ENCODE data around the gene AIG1. TPM values are rescaled to one million over a fixed set of nuclear protein-coding genes. Genes with fewer than 3 reads are reported as not detected.

The AIG1 gene
- polyA plus RNA-seq, 1 of the 3 experiments (the other 2 are of a cell fraction) = 36.8 TPM

- Histone ChIP-seq H2AFZ (ENCODE audit: low read depth) (no peak overlapping the region), H3K27me3 (ENCODE audit: insufficient read depth) (no peaks in the 10 kb centered on the region), H3K4me3 (ENCODE audit: low read depth in 2 of 2, low read length in 1 of 2) (no peak overlapping the region), H3K79me2 (ENCODE audit: insufficient read depth) (no peaks in the 10 kb centered on the region), H4K20me1 (ENCODE audit: insufficient read depth) (no peaks in the 10 kb centered on the region), H3K9ac (no peak overlapping the region), H3K36me3 (replicated peaks in 1 of 2; ENCODE audit: control insufficient read depth in 1 of 2, insufficient read depth in 2 of 2, low read length in 1 of 2) (no peaks in the 10 kb centered on the region), H3K4me2 (no peak overlapping the region), H3K9me2 (no peaks in the 10 kb centered on the region), H3F3A (replicated peaks; ENCODE audit: insufficient read depth) (no peaks in the 10 kb centered on the region), H3K27ac (ENCODE audit: low read depth in 2 of 2, low read length in 1 of 2) (no peak overlapping the region), H3K9me3 (no peaks in the 10 kb centered on the region), H3K4me1 (ENCODE audit: control insufficient read depth in 1 of 2, insufficient read depth in 2 of 2, low read depth in 1 of 2, low read length in 1 of 2) (no peaks in the 10 kb centered on the region)
- ChIA-PET CTCF (no interaction called here), POLR2A (no interaction called here)
- TF ChIP-seq GABPA (IDR thresholded peaks at IDR 0.05; ENCODE audit: low read depth) (no peak), RAD21 (IDR thresholded peaks at IDR 0.05; ENCODE audit: low read length) (no peak)
- WGBS (ENCODE audit: low lambda C conversion rate) = 94% methylated on average over 1 of the region's 1 CpG
- DNase-seq = no peak
Measured at GRCh38 chr6:143150281-143150680, 89.6 kb downstream of the AIG1 start.

GRCh38 chr6:143151381-143151780, 90.7 kb downstream of the AIG1 start:
- WGBS (ENCODE audit: low lambda C conversion rate) = 94% methylated on average over 3 of the region's 3 CpGs

GRCh38 chr6:143155681-143156080, 95.0 kb downstream of the AIG1 start:
- DNase-seq = no peak
- no peaks in the 10 kb centered on the region for H3K9me3 ChIP-seq
- no peak overlapping the region for H3K4me2 ChIP-seq
- H3K36me3 ChIP-seq (replicated peaks in 1 of 2; ENCODE audit: control insufficient read depth in 1 of 2, insufficient read depth in 2 of 2, low read length in 1 of 2) = no peaks in the 10 kb centered on the region
- H3F3A ChIP-seq (replicated peaks; ENCODE audit: insufficient read depth) = no peaks in the 10 kb centered on the region
- POLR2A ChIA-PET = no interaction called here
- H3K9me2 ChIP-seq = no peaks in the 10 kb centered on the region
- 100% methylated on average over 1 of the region's 1 CpG for WGBS (ENCODE audit: low lambda C conversion rate)
- no peaks in the 10 kb centered on the region for H3K27me3 ChIP-seq (ENCODE audit: insufficient read depth)
- H3K79me2 ChIP-seq (ENCODE audit: insufficient read depth) = no peaks in the 10 kb centered on the region
- CTCF ChIA-PET = no interaction called here
- H3K9ac ChIP-seq = no peak overlapping the region
- no peak overlapping the region for H3K4me3 ChIP-seq (ENCODE audit: low read depth in 2 of 2, low read length in 1 of 2)
- H2AFZ ChIP-seq (ENCODE audit: low read depth) = no peak overlapping the region
- no peak overlapping the region for H3K27ac ChIP-seq (ENCODE audit: low read depth in 2 of 2, low read length in 1 of 2)
- no peaks in the 10 kb centered on the region for H4K20me1 ChIP-seq (ENCODE audit: insufficient read depth)
- peaks cover 0 to 2% of the 10 kb centered on the region in 2 experiments; a peak in 2 of 4 replicates for H3K4me1 ChIP-seq (ENCODE audit: control insufficient read depth in 1 of 2, insufficient read depth in 2 of 2, low read depth in 1 of 2, low read length in 1 of 2)
- no peak for TF ChIP-seq JUND (IDR thresholded peaks at IDR 0.05)
- TF ChIP-seq GATA2 (CRISPR knock-in tag; IDR thresholded peaks at IDR 0.05) = no peak
- no peak for TF ChIP-seq MXI1 (IDR thresholded peaks at IDR 0.05; ENCODE audit: low read depth, low read length)
- TF ChIP-seq ELF1 (IDR thresholded peaks at IDR 0.05) = no peak
- TF ChIP-seq TCF12 (IDR thresholded peaks at IDR 0.05) = no peak
- TF ChIP-seq POLR2AphosphoS5 (IDR thresholded peaks at IDR 0.05; ENCODE audit: low read depth, low read length) = no peak
- TF ChIP-seq REST (IDR thresholded peaks at IDR 0.05; ENCODE audit: low read depth, low read length) = no peak
- TF ChIP-seq MEF2A (IDR thresholded peaks at IDR 0.05; ENCODE audit: borderline replicate concordance, low read depth) = no peak
- no peak for TF ChIP-seq SIN3A (IDR thresholded peaks at IDR 0.05; ENCODE audit: borderline replicate concordance, low read depth, low read length)
- TF ChIP-seq NRF1 (IDR thresholded peaks at IDR 0.05; ENCODE audit: low read depth, low read length) = no peak
- TF ChIP-seq NFIC (IDR thresholded peaks at IDR 0.05; ENCODE audit: borderline replicate concordance) = no peak
- TF ChIP-seq GABPA (IDR thresholded peaks at IDR 0.05; ENCODE audit: low read depth) = no peak
- TF ChIP-seq USF2 (IDR thresholded peaks at IDR 0.05; ENCODE audit: borderline replicate concordance, low read depth, low read length) = no peak
- no peak for TF ChIP-seq EZH2phosphoT487 (IDR thresholded peaks at IDR 0.05; ENCODE audit: borderline replicate concordance, low read depth)

More at GRCh38 chr6:143151381-143151780, 90.7 kb downstream of the AIG1 start:
- Histone ChIP-seq H3K79me2 (ENCODE audit: insufficient read depth) (no peaks in the 10 kb centered on the region), H3K9me3 (no peaks in the 10 kb centered on the region), H3K36me3 (replicated peaks in 1 of 2; ENCODE audit: control insufficient read depth in 1 of 2, insufficient read depth in 2 of 2, low read length in 1 of 2) (no peaks in the 10 kb centered on the region), H3K27ac (ENCODE audit: low read depth in 2 of 2, low read length in 1 of 2) (no peak overlapping the region), H3K27me3 (ENCODE audit: insufficient read depth) (no peaks in the 10 kb centered on the region), H4K20me1 (ENCODE audit: insufficient read depth) (no peaks in the 10 kb centered on the region), H3K9ac (no peak overlapping the region), H2AFZ (ENCODE audit: low read depth) (no peak overlapping the region), H3K9me2 (no peaks in the 10 kb centered on the region), H3K4me3 (ENCODE audit: low read depth in 2 of 2, low read length in 1 of 2) (no peak overlapping the region), H3K4me2 (no peak overlapping the region), H3F3A (replicated peaks; ENCODE audit: insufficient read depth) (no peaks in the 10 kb centered on the region), H3K4me1 (ENCODE audit: control insufficient read depth in 1 of 2, insufficient read depth in 2 of 2, low read depth in 1 of 2, low read length in 1 of 2) (no peaks in the 10 kb centered on the region)
- DNase-seq = no peak
- TF ChIP-seq IRF3 (IDR thresholded peaks at IDR 0.05; ENCODE audit: low read depth, low read length) (no peak), JUND (IDR thresholded peaks at IDR 0.05) (no peak), RXRA (IDR thresholded peaks at IDR 0.05; ENCODE audit: borderline replicate concordance, low read depth) (no peak), CHD2 (IDR thresholded peaks at IDR 0.05; ENCODE audit: low read length, partially characterized antibody) (no peak), TCF12 (IDR thresholded peaks at IDR 0.05) (no peak), RAD21 (IDR thresholded peaks at IDR 0.05; ENCODE audit: low read length) (no peak)
- ChIA-PET CTCF (no interaction called here), POLR2A (no interaction called here)
